Stimulated activated CD4-positive, alpha-beta T cell treated with anti-CD3 and anti-CD28 coated beads, Interleukin-1b, Interleukin-23, amount 100 ng/mL, for 24 hours (primary cell): ENCODE results near the gene ZNF688.
"Not testable (repeated sequence)": the region's sequence is repeated elsewhere in the genome, so short reads cannot be mapped to it uniquely, and the experiment has no call there.

ENCODE experiments used
- DNase-seq, 4 experiments: peaks; one replicate each; pipeline ENCODE4 v3.0.0-alpha.2; 2020; ENCODE audit warnings: low read depth in 4 of 4, low spot score in 1 of 4

The ZNF688 gene

GRCh38 chr16:30557957-30558788, 13.3 kb downstream of the ZNF688 start, which contains the start of gene ZNF764:
Gene ZNF764 (minus strand): TSS chr16:30558374. CDS start chr16:30558182, 192 bp downstream.
- DNase-seq: peak; percentile 71 to 96 (median 88)

GRCh38 chr16:30557707-30557956, 13.9 kb downstream of the ZNF688 start:
- no peak for DNase-seq

GRCh38 chr16:30556125-30556473, 15.4 kb downstream of the ZNF688 start:
- no peak for DNase-seq

- no peak for DNase-seq
Measured at GRCh38 chr16:30555315-30556124, 16.0 kb downstream of the ZNF688 start.

- no peak for DNase-seq
Measured at GRCh38 chr16:30554557-30555314, 16.8 kb downstream of the ZNF688 start.

GRCh38 chr16:30553393-30553899, 18.1 kb downstream of the ZNF688 start:
- no peak for DNase-seq

GRCh38 chr16:30552956-30553355, 18.6 kb downstream of the ZNF688 start:
- no peak for DNase-seq

- peak in 1 of 4 experiments; percentile 49 for DNase-seq
Measured at GRCh38 chr16:30551781-30552180, 19.7 kb downstream of the ZNF688 start.

- DNase-seq: no peak
Measured at GRCh38 chr16:30548416-30549253, 22.9 kb downstream of the ZNF688 start.

GRCh38 chr16:30546115-30546514, 25.4 kb downstream of the ZNF688 start:
- no peak for DNase-seq

- DNase-seq: no peak
Measured at GRCh38 chr16:30543067-30543466, 28.4 kb downstream of the ZNF688 start.

GRCh38 chr16:30541502-30542329, 29.8 kb downstream of the ZNF688 start:
- DNase-seq: no peak

- DNase-seq: not testable (repeated sequence)
Measured at GRCh38 chr16:30540916-30541464, 30.5 kb downstream of the ZNF688 start.

GRCh38 chr16:30539986-30540526, 31.5 kb downstream of the ZNF688 start:
- not testable (repeated sequence) for DNase-seq

- no peak for DNase-seq
Measured at GRCh38 chr16:30539000-30539964, 32.2 kb downstream of the ZNF688 start.

- not testable (repeated sequence) for DNase-seq
Measured at GRCh38 chr16:30536391-30537024, 35.0 kb downstream of the ZNF688 start.

- DNase-seq: peak in 3 of 4 experiments; percentile 52 to 67 (median 56)
Measured at GRCh38 chr16:30535777-30536190, 35.7 kb downstream of the ZNF688 start.
